Neural crest cell (in vitro differentiated cells): ENCODE data around the gene BUD23. TPM values are rescaled to one million over a fixed set of nuclear protein-coding genes. Genes with fewer than 3 reads are reported as not detected.

Experiments used
- DNase-seq: peaks from one replicate; pipeline ENCODE4 v3.0.0; 2021; ENCODE audit warnings: low read depth, mixed read lengths, low spot score
- H3K27ac Mint-ChIP-seq: one replicate; pipeline ENCODE4 v1.8.0; 2021; ENCODE audit warnings: mild to moderate bottlenecking, mixed read lengths; ENCODE audit not compliant: unreplicated experiment
- H3K27me3 Mint-ChIP-seq: 2 replicates; pipeline ENCODE4 v1.8.0; 2021; ENCODE audit warnings: low read depth, mild to moderate bottlenecking, mixed read lengths
- H3K36me3 Mint-ChIP-seq: 2 replicates; pipeline ENCODE4 v1.8.0; 2021; ENCODE audit warnings: low read depth, mild to moderate bottlenecking, mixed read lengths
- H3K4me1 Mint-ChIP-seq: 2 replicates; pipeline ENCODE4 v1.8.0; 2021; ENCODE audit warnings: mixed read lengths
- H3K4me3 Mint-ChIP-seq: one replicate; pipeline ENCODE4 v1.8.0; 2021; ENCODE audit warnings: mild to moderate bottlenecking, mixed read lengths
- H3K9me3 Mint-ChIP-seq: 2 replicates; pipeline ENCODE4 v1.8.0; 2021; ENCODE audit warnings: mixed read lengths
- total RNA-seq: library from RNA; stranded (reverse); gene quantifications from 2 replicates; pipeline ENCODE4 v1.2.1, GENCODE V29; 2021
- TF ChIP-seq, protein P1 (sequence below): fragments of 200-600 bp; sonication (generic); conservative IDR thresholded peaks from 2 replicates; pipeline ENCODE4 v1.5.0; 2021; ENCODE audit warnings: antibody characterized with exemption, mild to moderate bottlenecking

Gene BUD23
- total RNA-seq, 1 donor from 2014 or later, result 66.9 TPM

DNA sequence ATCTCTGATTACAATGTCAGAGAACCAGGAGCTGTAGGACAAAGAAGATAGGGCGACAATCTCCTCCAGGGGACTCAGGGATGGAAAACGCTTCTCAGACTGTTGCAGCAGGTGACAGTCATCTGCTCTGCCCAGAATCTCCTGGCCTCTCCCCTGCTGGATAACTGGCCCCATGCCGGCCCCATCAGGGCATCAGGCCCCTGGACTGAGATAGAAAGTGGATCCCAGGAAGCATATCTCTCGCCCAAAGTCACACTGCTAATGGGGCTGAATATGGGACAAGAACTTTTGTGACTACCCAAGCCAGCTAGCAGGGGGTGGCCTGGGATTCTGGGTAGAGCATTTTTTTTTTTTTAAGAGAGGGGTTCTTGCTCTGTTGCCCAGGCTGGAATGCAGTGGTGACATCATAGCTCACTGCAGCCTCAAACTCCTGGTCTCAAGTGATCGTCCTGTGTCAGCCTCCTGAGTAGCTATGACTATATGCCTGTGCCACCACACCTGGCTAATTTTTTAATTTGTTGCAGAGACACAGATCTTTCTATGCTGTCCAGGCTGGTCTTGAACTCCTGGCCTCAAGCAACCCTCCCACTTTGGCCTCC lies 38.6 kb upstream of the BUD23 start:
- peaks cover 65% of the 10 kb centered on the region for H3K27me3 Mint-ChIP-seq
- H3K4me3 Mint-ChIP-seq, result no peak overlapping the region
- no peaks in the 10 kb centered on the region for H3K36me3 Mint-ChIP-seq

DNA sequence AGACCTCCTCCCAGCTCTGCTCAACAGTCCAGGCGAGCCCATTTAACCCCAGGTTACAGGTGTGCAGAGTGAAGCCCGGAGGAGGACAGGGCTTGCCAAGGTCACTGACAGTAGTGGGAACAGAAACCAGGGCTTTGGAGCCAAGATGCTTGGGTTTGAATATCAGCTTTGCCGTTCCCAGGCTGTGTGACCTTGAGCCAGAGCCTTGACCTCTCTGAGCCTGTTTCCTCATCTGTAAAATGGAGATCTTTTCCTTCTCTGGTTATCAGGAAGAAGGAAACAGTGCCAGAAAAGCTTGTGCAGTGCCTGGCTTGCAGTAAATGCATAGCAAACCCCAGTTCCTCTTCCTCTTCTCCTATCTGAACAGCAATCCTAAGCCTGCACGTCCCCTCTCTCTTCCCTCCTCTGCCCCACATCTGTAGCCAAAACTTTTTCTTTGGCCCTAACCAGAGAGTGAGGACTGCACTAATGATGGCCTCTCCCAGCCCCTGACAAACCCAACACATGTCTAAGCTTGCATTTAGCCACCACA lies 37.7 kb upstream of the BUD23 start:
- no peak for DNase-seq
- H3K4me1 Mint-ChIP-seq, result peaks cover 3% of the 10 kb centered on the region
- no peaks in the 10 kb centered on the region for H3K36me3 Mint-ChIP-seq
- H3K27ac Mint-ChIP-seq, result no peak overlapping the region
- no peaks in the 10 kb centered on the region for H3K9me3 Mint-ChIP-seq
- H3K27me3 Mint-ChIP-seq, result peaks cover 75% of the 10 kb centered on the region
- TF ChIP-seq, protein P1, sequence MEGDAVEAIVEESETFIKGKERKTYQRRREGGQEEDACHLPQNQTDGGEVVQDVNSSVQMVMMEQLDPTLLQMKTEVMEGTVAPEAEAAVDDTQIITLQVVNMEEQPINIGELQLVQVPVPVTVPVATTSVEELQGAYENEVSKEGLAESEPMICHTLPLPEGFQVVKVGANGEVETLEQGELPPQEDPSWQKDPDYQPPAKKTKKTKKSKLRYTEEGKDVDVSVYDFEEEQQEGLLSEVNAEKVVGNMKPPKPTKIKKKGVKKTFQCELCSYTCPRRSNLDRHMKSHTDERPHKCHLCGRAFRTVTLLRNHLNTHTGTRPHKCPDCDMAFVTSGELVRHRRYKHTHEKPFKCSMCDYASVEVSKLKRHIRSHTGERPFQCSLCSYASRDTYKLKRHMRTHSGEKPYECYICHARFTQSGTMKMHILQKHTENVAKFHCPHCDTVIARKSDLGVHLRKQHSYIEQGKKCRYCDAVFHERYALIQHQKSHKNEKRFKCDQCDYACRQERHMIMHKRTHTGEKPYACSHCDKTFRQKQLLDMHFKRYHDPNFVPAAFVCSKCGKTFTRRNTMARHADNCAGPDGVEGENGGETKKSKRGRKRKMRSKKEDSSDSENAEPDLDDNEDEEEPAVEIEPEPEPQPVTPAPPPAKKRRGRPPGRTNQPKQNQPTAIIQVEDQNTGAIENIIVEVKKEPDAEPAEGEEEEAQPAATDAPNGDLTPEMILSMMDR, result no peak
- no peak overlapping the region for H3K4me3 Mint-ChIP-seq

More for the DNA sequence above, 38.6 kb upstream of the BUD23 start:
- DNase-seq, result no peak
- peaks cover 3% of the 10 kb centered on the region for H3K4me1 Mint-ChIP-seq
- no peak overlapping the region for H3K27ac Mint-ChIP-seq
- H3K9me3 Mint-ChIP-seq, result no peaks in the 10 kb centered on the region
- TF ChIP-seq, protein P1, result no peak

GRCh38 chr7:73646785-73647724 lies 36.3 kb upstream of the BUD23 start:
- no peaks in the 10 kb centered on the region for H3K9me3 Mint-ChIP-seq
- no peak overlapping the region for H3K27ac Mint-ChIP-seq
- peaks cover 3% of the 10 kb centered on the region for H3K4me1 Mint-ChIP-seq
- H3K27me3 Mint-ChIP-seq, result peaks cover 85% of the 10 kb centered on the region
- H3K36me3 Mint-ChIP-seq, result no peaks in the 10 kb centered on the region
- no peak for DNase-seq
- TF ChIP-seq, protein P1, result no peak
- H3K4me3 Mint-ChIP-seq, result no peak overlapping the region

GRCh38 chr7:73647725-73648592 lies 35.4 kb upstream of the BUD23 start:
- Mint-ChIP-seq H3K27ac (no peak overlapping the region), H3K4me1 (peaks cover 3% of the 10 kb centered on the region), H3K9me3 (no peaks in the 10 kb centered on the region), H3K4me3 (no peak overlapping the region), H3K36me3 (no peaks in the 10 kb centered on the region), H3K27me3 (peaks cover 88% of the 10 kb centered on the region)
- TF ChIP-seq, protein P1, result no peak
- DNase-seq, result no peak
